Osteocyte (in vitro differentiated cells): ENCODE data around the gene NATD1. TPM values are rescaled to one million over a fixed set of nuclear protein-coding genes. Genes with fewer than 3 reads are reported as not detected.

Experiments
- DNase-seq: peaks from one replicate; pipeline ENCODE4 v3.0.0; 2021; ENCODE audit warnings: mixed read lengths; ENCODE audit not compliant: unreplicated experiment; ENCODE audit errors: extremely low spot score
- H3K27ac Mint-ChIP-seq: one replicate; pipeline ENCODE4 v1.8.0; 2021; ENCODE audit warnings: mild to moderate bottlenecking, mixed read lengths; ENCODE audit not compliant: unreplicated experiment
- H3K27me3 Mint-ChIP-seq: one replicate; pipeline ENCODE4 v1.8.0; 2021; ENCODE audit warnings: mixed read lengths; ENCODE audit not compliant: unreplicated experiment
- H3K36me3 Mint-ChIP-seq: one replicate; pipeline ENCODE4 v1.8.0; 2021; ENCODE audit warnings: mixed read lengths; ENCODE audit not compliant: unreplicated experiment
- H3K4me1 Mint-ChIP-seq: one replicate; pipeline ENCODE4 v1.8.0; 2021; ENCODE audit warnings: mixed read lengths; ENCODE audit not compliant: unreplicated experiment
- H3K4me3 Mint-ChIP-seq: one replicate; pipeline ENCODE4 v1.8.0; 2021; ENCODE audit warnings: mild to moderate bottlenecking, moderate library complexity, mixed read lengths; ENCODE audit not compliant: unreplicated experiment
- H3K9me3 Mint-ChIP-seq: one replicate; pipeline ENCODE4 v1.8.0; 2021; ENCODE audit warnings: mixed read lengths; ENCODE audit not compliant: unreplicated experiment
- total RNA-seq: library from RNA; stranded (reverse); gene quantifications from 2 replicates; pipeline ENCODE4 v1.2.1, GENCODE V29; 2021
- TF ChIP-seq, protein P1 (sequence below): fragments of 200-600 bp; sonication (generic); IDR thresholded peaks from 2 replicates; pipeline ENCODE4 v1.5.0; 2021; ENCODE audit warnings: antibody characterized with exemption, mild to moderate bottlenecking, moderate library complexity

NATD1 gene
- total RNA-seq, 1 donor from 2014 or later: 18.5 TPM

DNA sequence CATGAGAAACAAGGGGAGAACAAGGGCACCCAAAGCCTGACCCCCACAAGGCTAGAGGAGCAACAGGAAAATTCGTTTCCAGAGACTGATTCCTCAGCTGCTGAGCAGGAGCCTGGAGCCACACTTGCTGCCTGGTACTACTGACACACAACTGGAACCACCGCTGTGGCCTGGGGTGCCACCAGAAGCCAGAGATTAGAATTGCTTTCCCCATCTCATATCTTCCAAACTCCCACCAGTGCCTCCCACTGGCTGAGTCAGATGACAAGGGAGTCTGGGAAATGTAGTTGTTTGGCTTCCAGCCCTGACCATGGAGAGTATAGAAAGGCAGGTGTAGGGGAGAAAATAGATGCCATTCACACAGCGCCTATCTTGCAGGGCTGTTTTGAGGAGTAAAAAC is 35.1 kb downstream of the NATD1 start:
- TF ChIP-seq, protein P1, sequence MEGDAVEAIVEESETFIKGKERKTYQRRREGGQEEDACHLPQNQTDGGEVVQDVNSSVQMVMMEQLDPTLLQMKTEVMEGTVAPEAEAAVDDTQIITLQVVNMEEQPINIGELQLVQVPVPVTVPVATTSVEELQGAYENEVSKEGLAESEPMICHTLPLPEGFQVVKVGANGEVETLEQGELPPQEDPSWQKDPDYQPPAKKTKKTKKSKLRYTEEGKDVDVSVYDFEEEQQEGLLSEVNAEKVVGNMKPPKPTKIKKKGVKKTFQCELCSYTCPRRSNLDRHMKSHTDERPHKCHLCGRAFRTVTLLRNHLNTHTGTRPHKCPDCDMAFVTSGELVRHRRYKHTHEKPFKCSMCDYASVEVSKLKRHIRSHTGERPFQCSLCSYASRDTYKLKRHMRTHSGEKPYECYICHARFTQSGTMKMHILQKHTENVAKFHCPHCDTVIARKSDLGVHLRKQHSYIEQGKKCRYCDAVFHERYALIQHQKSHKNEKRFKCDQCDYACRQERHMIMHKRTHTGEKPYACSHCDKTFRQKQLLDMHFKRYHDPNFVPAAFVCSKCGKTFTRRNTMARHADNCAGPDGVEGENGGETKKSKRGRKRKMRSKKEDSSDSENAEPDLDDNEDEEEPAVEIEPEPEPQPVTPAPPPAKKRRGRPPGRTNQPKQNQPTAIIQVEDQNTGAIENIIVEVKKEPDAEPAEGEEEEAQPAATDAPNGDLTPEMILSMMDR: no peak
- Mint-ChIP-seq H3K4me3 (no peak overlapping the region), H3K27ac (no peak overlapping the region), H3K9me3 (no peaks in the 10 kb centered on the region), H3K4me1 (peaks cover 14% of the 10 kb centered on the region), H3K36me3 (peaks cover 6% of the 10 kb centered on the region), H3K27me3 (no peaks in the 10 kb centered on the region)
- no peak for DNase-seq

DNA sequence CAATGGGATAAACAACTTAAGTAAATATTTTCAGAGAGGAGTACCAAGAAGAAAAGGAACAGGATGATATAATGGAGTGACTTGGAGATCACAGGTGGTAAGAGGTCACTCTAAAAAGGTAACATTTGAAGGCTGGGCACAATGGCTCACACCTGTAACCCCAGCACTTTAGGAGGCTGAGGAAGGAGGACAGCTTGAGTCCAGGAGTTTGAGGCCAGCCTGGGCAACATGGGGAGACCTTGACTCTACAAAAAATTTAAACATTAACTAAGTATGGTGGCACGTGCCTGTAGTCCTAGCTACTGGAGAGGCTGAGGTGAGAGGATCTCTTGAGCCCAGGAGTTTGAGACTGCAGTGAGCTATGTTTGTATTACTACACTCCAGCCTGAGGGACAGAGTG is 35.9 kb downstream of the NATD1 start:
- no peak for DNase-seq
- H3K36me3 Mint-ChIP-seq: peaks cover 6% of the 10 kb centered on the region
- no peaks in the 10 kb centered on the region for H3K27me3 Mint-ChIP-seq
- H3K4me3 Mint-ChIP-seq: no peak overlapping the region
- peaks cover 19% of the 10 kb centered on the region for H3K4me1 Mint-ChIP-seq
- TF ChIP-seq, protein P1: no peak
- no peaks in the 10 kb centered on the region for H3K9me3 Mint-ChIP-seq
- H3K27ac Mint-ChIP-seq: no peak overlapping the region

DNA sequence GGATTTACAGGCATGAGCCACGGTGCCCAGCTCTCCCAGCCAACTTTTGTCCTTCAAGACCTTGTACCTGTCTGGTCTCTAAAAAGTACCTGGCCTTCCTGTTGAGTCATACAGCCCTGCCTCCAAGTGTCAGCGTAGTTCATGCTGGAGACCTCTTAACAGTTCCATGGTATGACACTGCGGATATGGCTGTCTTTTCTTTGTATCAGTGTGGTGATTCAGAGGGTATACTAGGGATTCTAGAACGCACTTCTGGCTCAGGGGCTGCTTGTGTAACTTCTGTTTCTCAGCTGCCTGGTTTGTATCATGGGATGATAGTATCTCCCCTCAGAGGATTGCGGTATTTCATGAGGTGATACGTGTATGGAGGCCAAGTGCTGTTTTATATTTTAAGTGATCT is 37.3 kb downstream of the NATD1 start:
- H3K4me1 Mint-ChIP-seq: peaks cover 29% of the 10 kb centered on the region
- no peak for DNase-seq
- TF ChIP-seq, protein P1: no peak
- H3K36me3 Mint-ChIP-seq: no peaks in the 10 kb centered on the region
- H3K4me3 Mint-ChIP-seq: peak overlapping the region; percentile 87
- H3K27ac Mint-ChIP-seq: peak overlapping the region; percentile 90
- H3K9me3 Mint-ChIP-seq: no peaks in the 10 kb centered on the region
- no peaks in the 10 kb centered on the region for H3K27me3 Mint-ChIP-seq

DNA sequence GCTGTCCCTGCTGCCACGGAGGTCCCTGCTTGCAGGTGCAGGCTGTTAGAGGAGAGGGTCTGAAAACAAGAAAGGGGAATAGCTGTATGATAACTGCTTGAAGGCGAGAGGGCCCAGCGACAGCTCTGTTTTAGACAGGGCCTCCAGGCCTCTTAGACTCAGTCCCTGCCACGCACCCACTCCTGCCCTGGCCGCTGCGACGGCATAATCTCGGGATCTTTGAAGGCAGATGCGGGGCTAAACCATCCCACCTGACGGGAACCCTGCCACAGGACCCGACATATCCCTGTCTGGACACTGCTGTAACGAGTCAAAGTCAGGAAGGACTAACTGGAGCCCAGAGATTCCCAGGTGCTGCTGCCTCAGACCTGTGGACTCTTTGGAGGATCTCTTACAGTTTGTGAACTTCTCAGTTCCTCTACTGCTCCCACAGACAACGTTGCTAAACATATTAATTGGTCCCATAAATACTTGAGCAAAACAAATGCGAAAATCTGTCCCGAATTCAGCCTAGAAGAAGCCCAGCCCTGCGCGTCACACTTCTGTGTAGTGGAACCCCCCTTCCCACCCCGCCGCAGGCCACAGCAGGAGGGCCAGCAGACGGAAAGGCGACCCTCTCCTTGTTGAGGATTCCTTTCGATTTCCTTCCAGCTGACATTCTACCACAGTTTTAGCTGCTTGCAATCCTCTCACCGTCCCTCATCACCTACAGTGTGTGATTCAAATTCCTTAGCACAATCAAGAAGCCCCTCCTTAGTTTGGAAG is 38.3 kb downstream of the NATD1 start:
- Mint-ChIP-seq H3K4me1 (peaks cover 29% of the 10 kb centered on the region), H3K4me3 (peak overlapping the region; percentile 87), H3K9me3 (no peaks in the 10 kb centered on the region), H3K27ac (peak overlapping the region; percentile 90), H3K27me3 (no peaks in the 10 kb centered on the region), H3K36me3 (peaks cover 5% of the 10 kb centered on the region)
- TF ChIP-seq, protein P1: no peak
- no peak for DNase-seq

DNA sequence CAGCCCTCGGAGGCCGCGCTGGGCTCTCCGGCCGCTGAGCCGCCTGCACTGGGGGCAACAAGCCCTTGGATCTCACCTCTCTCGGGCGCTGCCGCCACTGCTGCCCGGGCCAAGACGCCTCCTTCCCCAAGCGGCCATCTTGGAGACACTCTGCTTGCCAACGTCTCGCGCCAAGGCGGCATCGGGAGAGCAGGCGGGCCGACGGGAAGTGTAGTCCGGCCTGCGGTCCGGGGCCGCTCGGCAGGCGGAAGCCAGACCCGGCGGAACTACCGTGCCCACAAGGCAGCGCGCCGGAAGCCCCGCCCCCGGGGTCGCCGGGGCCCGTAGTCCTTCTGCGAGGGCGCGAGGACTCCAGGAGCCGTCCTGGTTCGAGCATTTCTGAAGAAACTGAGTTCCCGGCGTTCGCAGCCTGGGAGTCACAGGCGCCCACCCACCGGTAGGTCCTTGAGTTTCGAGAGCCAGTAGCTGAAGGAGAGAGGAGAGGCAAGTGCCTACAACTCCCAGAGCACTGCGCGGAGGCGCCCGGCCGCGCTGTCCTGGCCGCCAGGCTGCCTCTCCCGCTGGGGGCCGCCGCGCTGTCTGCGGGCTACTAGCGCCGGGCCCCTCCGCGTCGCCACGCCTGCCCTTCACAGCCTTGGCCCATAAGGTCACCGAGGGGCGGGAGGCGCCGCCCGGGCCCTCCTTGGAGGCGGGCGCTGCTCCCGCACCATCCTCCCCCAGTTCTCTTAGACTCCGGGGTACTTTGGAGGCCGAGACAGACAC is 39.0 kb downstream of the NATD1 start, which contains the start of gene TMEM11:
Gene TMEM11 (minus strand): TSS at position 147 of the 762 bp plus-strand sequence. CDS start 9 bp downstream, at position 138.
- peaks cover 29% of the 10 kb centered on the region for H3K4me1 Mint-ChIP-seq

More for the DNA sequence above, 39.0 kb downstream of the NATD1 start, which contains the start of gene TMEM11:
- Mint-ChIP-seq H3K4me3 (peak within 1 kb of the TSS; percentile 87), H3K27ac (peak within 1 kb of the TSS; percentile 95), H3K27me3 (no peaks in the 10 kb centered on the region), H3K36me3 (peaks cover 6% of the 10 kb centered on the region), H3K9me3 (no peaks in the 10 kb centered on the region)
- TF ChIP-seq, protein P1: peak; percentile 35
- DNase-seq: peak; percentile 98
